ENCODE data around the gene SLC35B3. TPM values are rescaled to one million over a fixed set of nuclear protein-coding genes. Genes with fewer than 3 reads are reported as not detected.

SLC35B3 gene
- total and polyA plus RNA-seq, 2 of the 8 experiments (the other 6 are each of a cell fraction or from before 2014, with no cell fraction given) = 5.5 to 9.8 TPM

DNA sequence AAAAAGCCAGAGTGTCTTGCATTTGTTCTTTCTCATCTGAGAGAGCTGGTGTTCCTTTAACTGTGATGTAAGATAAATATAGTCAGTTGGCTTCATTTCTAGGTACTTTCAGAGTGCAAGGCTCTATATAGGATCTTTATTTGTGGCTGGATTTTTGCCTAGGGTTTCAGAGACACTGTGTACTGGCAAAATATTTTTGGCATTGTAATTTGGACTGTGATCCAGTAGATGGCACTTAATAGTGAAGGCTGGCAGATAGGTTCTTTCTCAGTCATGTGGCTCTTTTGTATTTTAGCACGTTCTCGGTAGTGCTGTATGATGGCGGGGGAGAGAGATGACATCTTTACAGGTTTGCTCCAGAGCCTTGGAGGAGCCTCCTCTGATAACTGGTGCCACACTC lies 26.8 kb upstream of the SLC35B3 start (continued):
- TF ChIP-seq SIX5 (IDR thresholded peaks at IDR 0.05; ENCODE audit: low read depth, low read length) = no peak
- TF ChIP-seq CBX8 (IDR thresholded peaks at IDR 0.05; ENCODE audit: borderline replicate concordance, low read depth, low read length) = no peak
- TF ChIP-seq, protein P1, sequence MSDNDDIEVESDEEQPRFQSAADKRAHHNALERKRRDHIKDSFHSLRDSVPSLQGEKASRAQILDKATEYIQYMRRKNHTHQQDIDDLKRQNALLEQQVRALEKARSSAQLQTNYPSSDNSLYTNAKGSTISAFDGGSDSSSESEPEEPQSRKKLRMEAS (IDR thresholded peaks at IDR 0.05) = no peak
- TF ChIP-seq EGR1 (IDR thresholded peaks at IDR 0.05; ENCODE audit: borderline replicate concordance, low read depth, low read length) = no peak
- no peak for TF ChIP-seq PHF8 (conservative IDR thresholded peaks at IDR 0.05; ENCODE audit: low read depth, low read length)

Data from H1 (cell line).